NCI-H1436 (cell line): ENCODE results near the gene KLK1.
"Not testable (repeated sequence)": the region's sequence is repeated elsewhere in the genome, so short reads cannot be mapped to it uniquely, and the experiment has no call there.

Source experiments
- DNase-seq: peaks from one replicate; lab custom pipeline; 2025; lab: John Stamatoyannopoulos, UW

Gene KLK1

GRCh38 chr19:50792272-50793250, 31.0 kb downstream of the KLK1 start:
- no peak for DNase-seq

- no peak for DNase-seq
Observed at GRCh38 chr19:50791594-50792271, 31.9 kb downstream of the KLK1 start.

GRCh38 chr19:50790922-50791467, 32.6 kb downstream of the KLK1 start:
- no peak for DNase-seq

GRCh38 chr19:50790396-50790795, 33.2 kb downstream of the KLK1 start, which contains the start of gene ACP4:
TSS of gene ACP4 (plus strand) at chr19:50790415. CDS start at chr19:50790415, 0 bp downstream.
- DNase-seq = no peak

GRCh38 chr19:50785329-50785728, 38.3 kb downstream of the KLK1 start:
- DNase-seq = no peak

GRCh38 chr19:50784710-50785109, 38.9 kb downstream of the KLK1 start:
- no peak for DNase-seq

- not testable (repeated sequence) for DNase-seq
Observed at GRCh38 chr19:50783848-50784152, 39.8 kb downstream of the KLK1 start.

GRCh38 chr19:50780753-50781435, 42.7 kb downstream of the KLK1 start:
- no peak for DNase-seq

- no peak for DNase-seq
Observed at GRCh38 chr19:50779504-50780457, 43.8 kb downstream of the KLK1 start.

- DNase-seq = no peak
Observed at GRCh38 chr19:50778906-50779430, 44.6 kb downstream of the KLK1 start.

GRCh38 chr19:50777830-50778303, 45.7 kb downstream of the KLK1 start:
- no peak for DNase-seq

GRCh38 chr19:50777261-50777660, 46.3 kb downstream of the KLK1 start:
- no peak for DNase-seq

GRCh38 chr19:50776131-50776530, 47.5 kb downstream of the KLK1 start:
- no peak for DNase-seq

- DNase-seq = not testable (repeated sequence)
Observed at GRCh38 chr19:50773454-50773853, 50.1 kb downstream of the KLK1 start.

GRCh38 chr19:50772912-50773311, 50.7 kb downstream of the KLK1 start:
- not testable (repeated sequence) for DNase-seq

- DNase-seq = no peak
Observed at GRCh38 chr19:50772476-50772875, 51.1 kb downstream of the KLK1 start.

GRCh38 chr19:50770888-50771287, 52.7 kb downstream of the KLK1 start:
- no peak for DNase-seq

- not testable (repeated sequence) for DNase-seq
Observed at GRCh38 chr19:50770164-50770563, 53.4 kb downstream of the KLK1 start, which contains the start of gene GPR32. TSS of gene GPR32 (plus strand) at chr19:50770464. CDS start at chr19:50770601, 137 bp downstream.
